Measurements from ENCODE around the gene PRKCG.

The PRKCG gene

DNA sequence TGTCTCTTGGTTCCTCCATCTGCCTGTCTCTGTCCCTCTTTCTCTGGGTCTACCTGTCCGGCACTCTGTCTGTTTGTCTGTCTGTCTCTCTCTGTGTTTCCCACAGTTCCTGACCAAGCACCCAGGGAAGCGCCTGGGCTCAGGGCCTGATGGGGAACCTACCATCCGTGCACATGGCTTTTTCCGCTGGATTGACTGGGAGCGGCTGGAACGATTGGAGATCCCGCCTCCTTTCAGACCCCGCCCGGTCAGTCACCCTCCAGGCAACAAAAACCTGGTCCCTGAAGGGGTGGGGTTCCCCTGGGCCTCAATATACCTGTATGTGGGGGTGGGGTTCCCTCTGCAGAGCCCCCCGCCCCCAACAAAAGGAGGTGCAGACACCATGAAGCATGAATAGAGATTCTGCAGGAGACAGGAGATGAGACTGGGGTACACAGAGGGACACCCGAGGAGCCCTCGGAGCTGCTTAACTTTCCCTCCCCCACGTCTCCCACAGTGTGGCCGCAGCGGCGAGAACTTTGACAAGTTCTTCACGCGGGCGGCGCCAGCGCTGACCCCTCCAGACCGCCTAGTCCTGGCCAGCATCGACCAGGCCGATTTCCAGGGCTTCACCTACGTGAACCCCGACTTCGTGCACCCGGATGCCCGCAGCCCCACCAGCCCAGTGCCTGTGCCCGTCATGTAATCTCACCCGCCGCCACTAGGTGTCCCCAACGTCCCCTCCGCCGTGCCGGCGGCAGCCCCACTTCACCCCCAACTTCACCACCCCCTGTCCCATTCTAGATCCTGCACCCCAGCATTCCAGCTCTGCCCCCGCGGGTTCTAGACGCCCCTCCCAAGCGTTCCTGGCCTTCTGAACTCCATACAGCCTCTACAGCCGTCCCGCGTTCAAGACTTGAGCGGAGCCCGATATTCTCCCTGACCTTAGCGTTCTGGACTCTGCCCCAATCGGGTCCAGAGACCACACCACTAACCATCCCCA, 24.5 kb downstream of the PRKCG start:
- H3K4me2 ChIP-seq (ENCODE audit: low read length) = no peak overlapping the region
- H4K20me1 ChIP-seq (ENCODE audit: insufficient read depth, low read length) = no peaks in the 10 kb centered on the region
- H3K27me3 ChIP-seq (ENCODE audit: insufficient read depth, low read length) = no peaks in the 10 kb centered on the region
- no peak overlapping the region for H3K27ac ChIP-seq (ENCODE audit: low read depth, low read length, poor library complexity, severe bottlenecking)
- H3K9me3 ChIP-seq (ENCODE audit: low read length) = no peaks in the 10 kb centered on the region
- no peak overlapping the region for H3K4me3 ChIP-seq (ENCODE audit: low read depth, low read length, poor library complexity, severe bottlenecking)
- no peaks in the 10 kb centered on the region for H3F3A ChIP-seq (ENCODE audit: insufficient read depth, low read length)
- TF ChIP-seq, protein P1, sequence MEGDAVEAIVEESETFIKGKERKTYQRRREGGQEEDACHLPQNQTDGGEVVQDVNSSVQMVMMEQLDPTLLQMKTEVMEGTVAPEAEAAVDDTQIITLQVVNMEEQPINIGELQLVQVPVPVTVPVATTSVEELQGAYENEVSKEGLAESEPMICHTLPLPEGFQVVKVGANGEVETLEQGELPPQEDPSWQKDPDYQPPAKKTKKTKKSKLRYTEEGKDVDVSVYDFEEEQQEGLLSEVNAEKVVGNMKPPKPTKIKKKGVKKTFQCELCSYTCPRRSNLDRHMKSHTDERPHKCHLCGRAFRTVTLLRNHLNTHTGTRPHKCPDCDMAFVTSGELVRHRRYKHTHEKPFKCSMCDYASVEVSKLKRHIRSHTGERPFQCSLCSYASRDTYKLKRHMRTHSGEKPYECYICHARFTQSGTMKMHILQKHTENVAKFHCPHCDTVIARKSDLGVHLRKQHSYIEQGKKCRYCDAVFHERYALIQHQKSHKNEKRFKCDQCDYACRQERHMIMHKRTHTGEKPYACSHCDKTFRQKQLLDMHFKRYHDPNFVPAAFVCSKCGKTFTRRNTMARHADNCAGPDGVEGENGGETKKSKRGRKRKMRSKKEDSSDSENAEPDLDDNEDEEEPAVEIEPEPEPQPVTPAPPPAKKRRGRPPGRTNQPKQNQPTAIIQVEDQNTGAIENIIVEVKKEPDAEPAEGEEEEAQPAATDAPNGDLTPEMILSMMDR (IDR thresholded peaks at IDR 0.05; ENCODE audit: low read length) = peak; percentile 74
- no peak for TF ChIP-seq EZH2 (IDR thresholded peaks at IDR 0.05; ENCODE audit: borderline replicate concordance, low read length)
- no peaks in the 10 kb centered on the region for H3K4me1 ChIP-seq (ENCODE audit: insufficient read depth, low read length, severe bottlenecking)
- H3K36me3 ChIP-seq (ENCODE audit: insufficient read depth, low read length) = no peaks in the 10 kb centered on the region
- no peaks in the 10 kb centered on the region for H3K9me2 ChIP-seq (ENCODE audit: low read depth, low read length)
- no peaks in the 10 kb centered on the region for H3K79me2 ChIP-seq (ENCODE audit: insufficient read depth, low read length)
- no peak overlapping the region for H3K9ac ChIP-seq (ENCODE audit: low read length)
- H2AFZ ChIP-seq (ENCODE audit: low read length) = no peak overlapping the region

DNA sequence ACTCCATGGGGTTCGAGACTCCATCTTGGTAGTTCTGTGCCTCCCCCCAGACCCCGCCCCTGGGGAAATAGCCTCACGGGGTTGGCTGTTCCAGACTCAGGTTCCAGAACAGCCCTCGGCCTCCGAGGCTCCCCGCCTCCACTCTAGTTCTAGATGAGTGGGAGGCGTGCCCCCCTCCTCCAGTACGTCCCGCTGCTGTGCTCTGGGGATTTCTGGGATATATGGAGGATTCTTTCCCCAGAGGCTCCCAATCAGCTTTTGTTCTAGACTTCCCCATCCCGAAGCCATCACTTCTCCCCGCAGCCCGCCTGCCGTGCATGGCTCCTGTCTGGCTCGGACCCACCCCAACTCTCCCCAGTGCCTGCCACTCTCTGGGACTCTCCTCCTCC, 25.2 kb downstream of the PRKCG start:
- Histone ChIP-seq H3K9me3 (ENCODE audit: low read length) (no peaks in the 10 kb centered on the region), H3K4me3 (ENCODE audit: low read depth, low read length, poor library complexity, severe bottlenecking) (no peak overlapping the region), H3K27ac (ENCODE audit: low read depth, low read length, poor library complexity, severe bottlenecking) (no peak overlapping the region), H3K4me1 (ENCODE audit: insufficient read depth, low read length, severe bottlenecking) (no peaks in the 10 kb centered on the region), H3K36me3 (ENCODE audit: insufficient read depth, low read length) (no peaks in the 10 kb centered on the region), H3K79me2 (ENCODE audit: insufficient read depth, low read length) (no peaks in the 10 kb centered on the region), H3K27me3 (ENCODE audit: insufficient read depth, low read length) (no peaks in the 10 kb centered on the region), H3K9ac (ENCODE audit: low read length) (no peak overlapping the region), H2AFZ (ENCODE audit: low read length) (no peak overlapping the region), H4K20me1 (ENCODE audit: insufficient read depth, low read length) (no peaks in the 10 kb centered on the region), H3K4me2 (ENCODE audit: low read length) (no peak overlapping the region), H3K9me2 (ENCODE audit: low read depth, low read length) (no peaks in the 10 kb centered on the region), H3F3A (ENCODE audit: insufficient read depth, low read length) (no peaks in the 10 kb centered on the region)
- TF ChIP-seq, protein P1 (IDR thresholded peaks at IDR 0.05; ENCODE audit: low read length) = no peak
- TF ChIP-seq EZH2 (IDR thresholded peaks at IDR 0.05; ENCODE audit: borderline replicate concordance, low read length) = no peak

DNA sequence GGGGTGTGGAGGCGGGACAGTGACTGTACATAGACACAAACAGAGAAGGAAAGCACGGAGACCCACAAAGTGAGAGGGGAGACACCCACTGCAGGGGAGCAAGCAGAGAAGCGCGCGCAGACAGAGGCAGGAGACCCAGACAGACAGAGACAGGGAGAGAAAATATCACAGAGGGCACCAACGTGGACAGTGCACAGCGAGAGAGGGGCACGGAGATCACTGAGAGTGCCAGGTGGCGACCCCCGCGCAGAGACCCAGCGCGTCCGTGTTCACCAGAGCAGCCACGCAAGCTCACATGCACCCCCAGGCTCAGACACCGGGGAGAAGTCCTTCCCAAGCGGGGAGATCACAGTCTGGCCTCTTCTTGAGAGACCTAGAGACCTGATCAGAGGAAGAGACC, 25.7 kb downstream of the PRKCG start:
- no peak overlapping the region for H3K27ac ChIP-seq (ENCODE audit: low read depth, low read length, poor library complexity, severe bottlenecking)
- H3K9me2 ChIP-seq (ENCODE audit: low read depth, low read length) = no peaks in the 10 kb centered on the region
- TF ChIP-seq EZH2 (IDR thresholded peaks at IDR 0.05; ENCODE audit: borderline replicate concordance, low read length) = no peak
- TF ChIP-seq, protein P1 (IDR thresholded peaks at IDR 0.05; ENCODE audit: low read length) = no peak
- H3K4me1 ChIP-seq (ENCODE audit: insufficient read depth, low read length, severe bottlenecking) = no peaks in the 10 kb centered on the region
- H3K9ac ChIP-seq (ENCODE audit: low read length) = no peak overlapping the region
- no peaks in the 10 kb centered on the region for H3K27me3 ChIP-seq (ENCODE audit: insufficient read depth, low read length)
- H3K9me3 ChIP-seq (ENCODE audit: low read length) = no peaks in the 10 kb centered on the region
- no peak overlapping the region for H3K4me2 ChIP-seq (ENCODE audit: low read length)
- H4K20me1 ChIP-seq (ENCODE audit: insufficient read depth, low read length) = no peaks in the 10 kb centered on the region
- H3F3A ChIP-seq (ENCODE audit: insufficient read depth, low read length) = no peaks in the 10 kb centered on the region
- H3K4me3 ChIP-seq (ENCODE audit: low read depth, low read length, poor library complexity, severe bottlenecking) = no peak overlapping the region
- no peaks in the 10 kb centered on the region for H3K36me3 ChIP-seq (ENCODE audit: insufficient read depth, low read length)
- H3K79me2 ChIP-seq (ENCODE audit: insufficient read depth, low read length) = no peaks in the 10 kb centered on the region
- H2AFZ ChIP-seq (ENCODE audit: low read length) = no peak overlapping the region
